ENCODE results near the gene CCDC7. TPM values are rescaled to one million over a fixed set of nuclear protein-coding genes. Genes with fewer than 3 reads are reported as not detected.

CCDC7 gene
- polyA plus RNA-seq, 1 of the 3 experiments (the other 2 are of a cell fraction): 0.44 TPM

DNA sequence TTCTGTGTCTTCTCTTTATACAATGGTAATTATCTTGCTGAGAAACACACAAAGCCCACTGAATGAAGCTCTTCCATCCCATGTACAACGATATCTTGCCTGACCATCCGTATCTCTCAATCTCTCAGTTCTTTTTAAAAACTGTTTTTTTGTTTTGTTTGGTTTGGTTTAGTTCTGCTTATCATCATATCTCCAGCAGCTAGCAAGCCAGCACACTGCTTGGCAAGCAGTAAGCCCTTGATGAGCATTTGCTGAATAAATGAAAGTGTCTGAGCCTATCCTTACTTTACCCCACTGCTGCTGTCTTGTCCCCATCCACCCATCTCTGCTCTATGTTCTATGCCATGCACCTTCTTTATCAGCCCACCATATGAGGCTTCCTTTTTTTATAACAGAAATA is 477.9 kb downstream of the CCDC7 start:
- Histone ChIP-seq H3K4me1 (ENCODE audit: control insufficient read depth in 1 of 2, insufficient read depth in 2 of 2, low read depth in 1 of 2, low read length in 1 of 2) (peaks cover 0 to 15% of the 10 kb centered on the region in 2 experiments; a peak in 2 of 4 replicates), H3K36me3 (replicated peaks in 1 of 2; ENCODE audit: control insufficient read depth in 1 of 2, insufficient read depth in 2 of 2, low read length in 1 of 2) (peaks cover 96 to 100% of the 10 kb centered on the region in 2 experiments), H4K20me1 (ENCODE audit: insufficient read depth) (peaks cover 14% of the 10 kb centered on the region), H3F3A (replicated peaks; ENCODE audit: insufficient read depth) (peaks cover 43% of the 10 kb centered on the region), H3K4me2 (no peak overlapping the region), H3K79me2 (ENCODE audit: insufficient read depth) (peaks cover 98% of the 10 kb centered on the region), H3K9ac (no peak overlapping the region), H3K27ac (ENCODE audit: low read depth in 2 of 2, low read length in 1 of 2) (peak overlapping the region; percentile 2 to 60; a peak in 2 of 4 replicates), H3K27me3 (ENCODE audit: insufficient read depth) (no peaks in the 10 kb centered on the region), H3K4me3 (ENCODE audit: low read depth in 2 of 2, low read length in 1 of 2) (no peak overlapping the region), H3K9me3 (no peaks in the 10 kb centered on the region), H2AFZ (ENCODE audit: low read depth) (no peak overlapping the region), H3K9me2 (no peaks in the 10 kb centered on the region)
- TF ChIP-seq GATA2 (CRISPR knock-in tag; IDR thresholded peaks at IDR 0.05) (peak; percentile 73), EP300 (IDR thresholded peaks at IDR 0.05; ENCODE audit: borderline replicate concordance in 1 of 2, low read depth in 1 of 2, low read length in 1 of 2) (peak in 1 of 2 experiments; percentile 38; a peak in 1 of 4 replicates)
- TF ChIP-seq, protein P1, sequence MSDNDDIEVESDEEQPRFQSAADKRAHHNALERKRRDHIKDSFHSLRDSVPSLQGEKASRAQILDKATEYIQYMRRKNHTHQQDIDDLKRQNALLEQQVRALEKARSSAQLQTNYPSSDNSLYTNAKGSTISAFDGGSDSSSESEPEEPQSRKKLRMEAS (IDR thresholded peaks at IDR 0.05; ENCODE audit: low read depth): no peak
- ChIA-PET CTCF (interaction anchor here (0.8 to 0.9 kb wide), 2 partner anchors 11 to 30 kb away, joined by 3 read pairs; no protein-coding TSS in a partner anchor), POLR2A (no interaction called here)
- WGBS (ENCODE audit: low lambda C conversion rate): 72% methylated on average over 2 of the region's 2 CpGs
- DNase-seq: no peak

Other genes starting within 250 kb of the CCDC7 start
- gene EPC1, start 99.0 kb upstream of the CCDC7 start, polyA plus RNA-seq (2012; rRNA removed): 21.8 and 30.2 TPM in 2 replicates

Measured in SK-N-SH (cell line).